KMS-11 (cell line): ENCODE data around the gene SELPLG.

Source experiments
- H2AFZ ChIP-seq: fragments of 200-600 bp; sonication (generic); 2 replicates; pipeline ENCODE4 v1.6.1; 2016; ENCODE audit warnings: antibody characterized with exemption, mixed run types, low read depth
- H3K27ac ChIP-seq: fragments of 200-600 bp; sonication (generic); 2 replicates; pipeline ENCODE4 v1.6.1; 2016; ENCODE audit warnings: mild to moderate bottlenecking, mixed run types
- H3K27me3 ChIP-seq: fragments of 200-600 bp; sonication (generic); 2 replicates; pipeline ENCODE4 v1.6.1; 2017; ENCODE audit warnings: mild to moderate bottlenecking, low read depth, mixed run types, moderate library complexity; ENCODE audit not compliant: insufficient read depth
- H3K36me3 ChIP-seq: fragments of 200-600 bp; sonication (generic); 2 replicates; pipeline ENCODE4 v1.6.1; 2017; ENCODE audit warnings: mild to moderate bottlenecking, mixed run types; ENCODE audit not compliant: insufficient read depth
- H3K4me1 ChIP-seq: fragments of 200-600 bp; sonication (generic); 2 replicates; pipeline ENCODE4 v1.6.1; 2016; ENCODE audit warnings: mild to moderate bottlenecking, low read depth, mixed run types; ENCODE audit not compliant: poor library complexity, severe bottlenecking
- H3K4me2 ChIP-seq: fragments of 200-600 bp; sonication (generic); 2 replicates; pipeline ENCODE4 v1.7.0; 2016; ENCODE audit warnings: mild to moderate bottlenecking, mixed run types
- H3K4me3 ChIP-seq: fragments of 200-600 bp; sonication (generic); IDR thresholded peaks from 2 replicates; pipeline ENCODE4 v1.6.1; 2017; ENCODE audit warnings: low read depth, low read length, mixed read lengths; ENCODE audit not compliant: insufficient read depth
- H3K79me2 ChIP-seq: fragments of 200-600 bp; sonication (generic); 2 replicates; pipeline ENCODE4 v1.6.1; 2016; ENCODE audit warnings: low read depth, mixed run types; ENCODE audit not compliant: insufficient read depth
- H3K9ac ChIP-seq: fragments of 200-600 bp; sonication (generic); 2 replicates; pipeline ENCODE4 v1.6.1; 2016; ENCODE audit warnings: mild to moderate bottlenecking, mixed run types
- H4K20me1 ChIP-seq: fragments of 200-600 bp; sonication (generic); 2 replicates; pipeline ENCODE4 v1.6.1; 2016; ENCODE audit warnings: mild to moderate bottlenecking, mixed run types; ENCODE audit not compliant: insufficient read depth
- TF ChIP-seq, protein P1 (sequence below): fragments of 200-600 bp; sonication (generic); conservative IDR thresholded peaks from 2 replicates; pipeline ENCODE4 v1.6.1; 2017; ENCODE audit warnings: low read depth, mild to moderate bottlenecking, antibody characterized with exemption, low read length, moderate library complexity, mixed read lengths

SELPLG gene

DNA sequence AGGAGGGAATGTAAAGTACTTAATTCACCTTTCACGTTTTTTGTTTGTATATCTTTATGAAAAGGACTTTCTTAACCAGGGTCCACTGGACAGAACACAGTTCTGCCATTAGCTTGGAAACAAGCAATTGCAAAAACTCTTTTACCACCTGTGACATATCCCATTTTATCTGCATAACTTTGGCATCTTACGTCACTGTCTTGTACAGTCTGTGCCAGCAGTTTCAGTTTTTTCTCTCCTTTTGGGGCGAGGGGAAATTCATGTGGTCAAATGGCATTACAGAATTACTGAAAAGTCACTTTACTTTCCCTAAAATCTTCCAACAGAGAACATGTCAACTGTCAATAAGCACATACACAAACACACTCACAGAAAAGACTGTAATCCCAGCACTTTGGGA lies 43.7 kb upstream of the SELPLG start:
- Histone ChIP-seq H3K27ac (no peak overlapping the region), H3K4me1 (peaks cover 65% of the 10 kb centered on the region), H2AFZ (no peak overlapping the region), H3K27me3 (no peaks in the 10 kb centered on the region), H3K4me2 (peak overlapping the region; percentile 22), H4K20me1 (no peaks in the 10 kb centered on the region), H3K36me3 (no peaks in the 10 kb centered on the region; the same call in 1 of the 2 replicates), H3K4me3 (no peak overlapping the region), H3K79me2 (peaks cover 51% of the 10 kb centered on the region; the same call in 1 of the 2 replicates), H3K9ac (no peak overlapping the region)
- TF ChIP-seq, protein P1, sequence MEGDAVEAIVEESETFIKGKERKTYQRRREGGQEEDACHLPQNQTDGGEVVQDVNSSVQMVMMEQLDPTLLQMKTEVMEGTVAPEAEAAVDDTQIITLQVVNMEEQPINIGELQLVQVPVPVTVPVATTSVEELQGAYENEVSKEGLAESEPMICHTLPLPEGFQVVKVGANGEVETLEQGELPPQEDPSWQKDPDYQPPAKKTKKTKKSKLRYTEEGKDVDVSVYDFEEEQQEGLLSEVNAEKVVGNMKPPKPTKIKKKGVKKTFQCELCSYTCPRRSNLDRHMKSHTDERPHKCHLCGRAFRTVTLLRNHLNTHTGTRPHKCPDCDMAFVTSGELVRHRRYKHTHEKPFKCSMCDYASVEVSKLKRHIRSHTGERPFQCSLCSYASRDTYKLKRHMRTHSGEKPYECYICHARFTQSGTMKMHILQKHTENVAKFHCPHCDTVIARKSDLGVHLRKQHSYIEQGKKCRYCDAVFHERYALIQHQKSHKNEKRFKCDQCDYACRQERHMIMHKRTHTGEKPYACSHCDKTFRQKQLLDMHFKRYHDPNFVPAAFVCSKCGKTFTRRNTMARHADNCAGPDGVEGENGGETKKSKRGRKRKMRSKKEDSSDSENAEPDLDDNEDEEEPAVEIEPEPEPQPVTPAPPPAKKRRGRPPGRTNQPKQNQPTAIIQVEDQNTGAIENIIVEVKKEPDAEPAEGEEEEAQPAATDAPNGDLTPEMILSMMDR, result no peak

DNA sequence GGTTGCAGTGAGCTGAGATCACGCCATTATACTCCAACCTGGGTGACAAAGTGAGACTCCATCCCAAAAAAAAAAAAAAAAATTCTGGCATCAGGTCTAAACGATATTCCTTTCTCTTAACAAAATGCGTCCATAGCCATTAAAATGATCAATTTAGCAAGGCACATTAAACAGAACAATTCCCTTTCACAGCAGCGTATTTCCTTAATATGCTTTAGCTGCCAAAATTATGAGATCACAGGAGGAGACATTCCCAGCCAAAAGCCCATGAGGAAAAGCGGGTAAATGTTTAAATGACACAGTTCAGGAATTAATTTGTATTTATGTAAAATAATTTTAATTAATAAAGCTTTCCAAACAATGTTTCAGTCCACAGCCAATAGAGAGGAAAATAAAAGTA lies 43.0 kb upstream of the SELPLG start:
- Histone ChIP-seq H3K9ac (no peak overlapping the region), H3K4me3 (no peak overlapping the region), H3K4me1 (peaks cover 64% of the 10 kb centered on the region), H4K20me1 (no peaks in the 10 kb centered on the region), H3K4me2 (no peak overlapping the region), H3K27ac (no peak overlapping the region), H3K27me3 (no peaks in the 10 kb centered on the region), H3K79me2 (peaks cover 44% of the 10 kb centered on the region; the same call in 1 of the 2 replicates), H2AFZ (no peak overlapping the region), H3K36me3 (no peaks in the 10 kb centered on the region; the same call in 1 of the 2 replicates)
- TF ChIP-seq, protein P1, result no peak

DNA sequence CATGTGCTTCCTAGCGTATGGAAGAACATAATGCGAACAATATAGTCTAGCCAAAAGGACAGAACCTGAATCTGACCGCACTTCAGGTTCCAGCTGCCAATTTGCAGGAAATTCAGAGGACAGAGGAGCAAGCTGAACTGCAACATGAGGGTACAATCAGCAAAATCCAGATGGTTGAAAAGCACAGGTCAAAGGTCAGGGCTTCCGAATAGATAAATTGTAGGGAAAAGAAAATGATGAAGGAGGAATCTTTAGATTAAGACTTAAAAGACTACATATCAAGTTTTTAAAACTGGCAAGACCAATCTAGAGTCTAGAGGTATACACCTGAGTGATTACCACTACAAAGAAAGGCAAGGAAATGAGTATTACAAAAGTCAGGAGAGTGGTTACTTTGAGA lies 42.1 kb upstream of the SELPLG start:
- H3K27me3 ChIP-seq, result no peaks in the 10 kb centered on the region
- no peak overlapping the region for H2AFZ ChIP-seq
- H3K9ac ChIP-seq, result no peak overlapping the region
- H3K36me3 ChIP-seq, result no peaks in the 10 kb centered on the region; the same call in 1 of the 2 replicates
- H3K4me3 ChIP-seq, result no peak overlapping the region
- H3K27ac ChIP-seq, result no peak overlapping the region
- peaks cover 35% of the 10 kb centered on the region; the same call in 1 of the 2 replicates for H3K79me2 ChIP-seq
- TF ChIP-seq, protein P1, result no peak
- H3K4me2 ChIP-seq, result no peak overlapping the region
- H4K20me1 ChIP-seq, result no peaks in the 10 kb centered on the region
- H3K4me1 ChIP-seq, result peaks cover 64% of the 10 kb centered on the region

DNA sequence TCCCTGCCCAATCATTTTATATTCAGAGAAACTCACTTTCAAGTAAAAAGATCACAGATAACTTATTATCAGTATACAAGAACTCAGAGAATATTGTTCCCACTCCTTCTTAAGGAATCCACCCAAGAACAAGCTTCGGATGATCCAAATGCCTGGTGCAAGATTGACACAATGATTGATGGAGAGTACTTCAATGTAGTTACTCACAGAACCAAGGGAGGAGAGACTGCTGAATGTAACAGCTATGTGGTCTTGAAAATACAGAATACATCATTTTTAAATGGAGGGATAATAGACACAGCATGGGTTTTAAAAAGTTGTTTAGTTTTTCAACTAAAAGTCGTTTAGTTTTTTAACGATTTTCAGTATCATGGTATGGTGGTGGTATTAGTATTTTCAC lies 38.4 kb upstream of the SELPLG start:
- Histone ChIP-seq H3K36me3 (no peaks in the 10 kb centered on the region; the same call in 1 of the 2 replicates), H3K79me2 (peaks cover 21% of the 10 kb centered on the region), H3K9ac (no peak overlapping the region), H4K20me1 (no peaks in the 10 kb centered on the region), H3K4me1 (peaks cover 55% of the 10 kb centered on the region), H3K27ac (no peak overlapping the region), H3K4me3 (no peak overlapping the region), H2AFZ (no peak overlapping the region), H3K27me3 (no peaks in the 10 kb centered on the region), H3K4me2 (no peak overlapping the region; the same call in 1 of the 2 replicates)
- TF ChIP-seq, protein P1, result no peak
